ENCODE measurements around the gene DOCK3. TPM values are rescaled to one million over a fixed set of nuclear protein-coding genes. Genes with fewer than 3 reads are reported as not detected.
"Not testable (repeated sequence)": the region's sequence is repeated elsewhere in the genome, so short reads cannot be mapped to it uniquely, and the experiment has no call there.

The DOCK3 gene
- total RNA-seq, 4 donors from 2014 or later = 2.1 to 8.6 (median 2.9) TPM

- 75% methylated on average over 3 of the region's 4 CpGs for WGBS
- H3K4me1 ChIP-seq = peaks cover 5% of the 10 kb centered on the region
- no peaks in the 10 kb centered on the region for H3K36me3 ChIP-seq
- H3K9me3 ChIP-seq = no peaks in the 10 kb centered on the region
- no peak overlapping the region for H3K4me3 ChIP-seq
- H3K27ac ChIP-seq = no peak overlapping the region
- peak in 1 of 2 donors; percentile 37 for DNase-seq (ENCODE audit: low spot score in 2 of 2)
- TF ChIP-seq EP300 (IDR thresholded peaks at IDR 0.05) = no peak
- TF ChIP-seq CTCF (IDR thresholded peaks at IDR 0.05) = no peak
- no peak for TF ChIP-seq POLR2A (IDR thresholded peaks at IDR 0.05)
- TF ChIP-seq POLR2AphosphoS5 (IDR thresholded peaks at IDR 0.05) = no peak
- H3K27me3 ChIP-seq = no peaks in the 10 kb centered on the region
These were observed 683.1 kb downstream of the DOCK3 start for GRCh38 chr3:51357856-51358255.

- DNase-seq (ENCODE audit: low spot score in 2 of 2) = peak in 1 of 2 donors; percentile 29
- 83% methylated on average over 3 of the region's 3 CpGs for WGBS
These were observed 684.3 kb downstream of the DOCK3 start for GRCh38 chr3:51358981-51359380.

GRCh38 chr3:51360806-51361205 lies 686.1 kb downstream of the DOCK3 start:
- TF ChIP-seq CTCF (IDR thresholded peaks at IDR 0.05) (no peak), POLR2A (IDR thresholded peaks at IDR 0.05) (no peak), POLR2AphosphoS5 (IDR thresholded peaks at IDR 0.05) (no peak), EP300 (IDR thresholded peaks at IDR 0.05) (no peak)
- H3K4me3 ChIP-seq = no peak overlapping the region
- H3K9me3 ChIP-seq = no peaks in the 10 kb centered on the region
- no peaks in the 10 kb centered on the region for H3K36me3 ChIP-seq
- H3K27ac ChIP-seq = no peak overlapping the region
- no peaks in the 10 kb centered on the region for H3K27me3 ChIP-seq
- peaks cover 5% of the 10 kb centered on the region for H3K4me1 ChIP-seq
- peak in 1 of 2 donors; percentile 28 for DNase-seq (ENCODE audit: low spot score in 2 of 2)
- 90% methylated on average over 3 of the region's 3 CpGs for WGBS

More at GRCh38 chr3:51358981-51359380, 684.3 kb downstream of the DOCK3 start:
- TF ChIP-seq CTCF (IDR thresholded peaks at IDR 0.05) = no peak
- TF ChIP-seq EP300 (IDR thresholded peaks at IDR 0.05) = no peak
- TF ChIP-seq POLR2AphosphoS5 (IDR thresholded peaks at IDR 0.05) = no peak
- no peak for TF ChIP-seq POLR2A (IDR thresholded peaks at IDR 0.05)
- Histone ChIP-seq H3K4me1 (peaks cover 5% of the 10 kb centered on the region), H3K27me3 (no peaks in the 10 kb centered on the region), H3K36me3 (no peaks in the 10 kb centered on the region), H3K4me3 (no peak overlapping the region), H3K27ac (no peak overlapping the region), H3K9me3 (no peaks in the 10 kb centered on the region)

GRCh38 chr3:51361746-51362145 lies 687.0 kb downstream of the DOCK3 start:
- no peaks in the 10 kb centered on the region for H3K27me3 ChIP-seq
- no peak for TF ChIP-seq POLR2A (IDR thresholded peaks at IDR 0.05)
- peak in 1 of 2 donors; percentile 66 for DNase-seq (ENCODE audit: low spot score in 2 of 2)
- no peaks in the 10 kb centered on the region for H3K4me1 ChIP-seq
- H3K27ac ChIP-seq = no peak overlapping the region
- no peak overlapping the region for H3K4me3 ChIP-seq
- H3K9me3 ChIP-seq = no peaks in the 10 kb centered on the region
- H3K36me3 ChIP-seq = no peaks in the 10 kb centered on the region
- 93% methylated on average over 6 of the region's 6 CpGs for WGBS

GRCh38 chr3:51362476-51362875 lies 687.7 kb downstream of the DOCK3 start:
- TF ChIP-seq POLR2A (IDR thresholded peaks at IDR 0.05) (no peak), POLR2AphosphoS5 (IDR thresholded peaks at IDR 0.05) (no peak), EP300 (IDR thresholded peaks at IDR 0.05) (no peak), CTCF (IDR thresholded peaks at IDR 0.05) (no peak)
- 86% methylated on average over 9 of the region's 9 CpGs for WGBS

GRCh38 chr3:51368276-51368675 lies 693.5 kb downstream of the DOCK3 start:
- H3K27ac ChIP-seq, H3K4me1 ChIP-seq, H3K36me3 ChIP-seq, H3K9me3 ChIP-seq, H3K4me3 ChIP-seq, H3K27me3 ChIP-seq: not testable (repeated sequence)
- peak; percentile 21 to 50 for DNase-seq (ENCODE audit: low spot score in 2 of 2)
- WGBS = 90% methylated on average over 8 of the region's 8 CpGs

More at GRCh38 chr3:51362476-51362875, 687.7 kb downstream of the DOCK3 start:
- H3K4me3 ChIP-seq = no peak overlapping the region
- DNase-seq (ENCODE audit: low spot score in 2 of 2) = peak in 1 of 2 donors; percentile 54
- H3K9me3 ChIP-seq = no peaks in the 10 kb centered on the region
- no peaks in the 10 kb centered on the region for H3K27me3 ChIP-seq
- H3K4me1 ChIP-seq = no peaks in the 10 kb centered on the region
- H3K36me3 ChIP-seq = no peaks in the 10 kb centered on the region
- H3K27ac ChIP-seq = no peak overlapping the region
